ENCODE measurements around the gene PIANP.

The PIANP gene

GRCh38 chr12:6644257-6644596 is 56.4 kb downstream of the PIANP start:
- H3K4me3 ChIP-seq (ENCODE audit: low read depth, low read length): no peak overlapping the region
- TF ChIP-seq CTCF (IDR thresholded peaks at IDR 0.05; ENCODE audit: control insufficient read depth, extremely low read depth, insufficient read depth): no peak
- DNase-seq (ENCODE audit: low read depth): no peak

All from LNCaP clone FGC (cell line).